ENCODE results near the gene PSD4. TPM values are rescaled to one million over a fixed set of nuclear protein-coding genes. Genes with fewer than 3 reads are reported as not detected.

PSD4 gene
- total and polyA plus RNA-seq, 10 of the 15 experiments (the other 5 are each of a cell fraction or from before 2014, with no cell fraction given): 0.68 to 114 (median 35.1) TPM

DNA sequence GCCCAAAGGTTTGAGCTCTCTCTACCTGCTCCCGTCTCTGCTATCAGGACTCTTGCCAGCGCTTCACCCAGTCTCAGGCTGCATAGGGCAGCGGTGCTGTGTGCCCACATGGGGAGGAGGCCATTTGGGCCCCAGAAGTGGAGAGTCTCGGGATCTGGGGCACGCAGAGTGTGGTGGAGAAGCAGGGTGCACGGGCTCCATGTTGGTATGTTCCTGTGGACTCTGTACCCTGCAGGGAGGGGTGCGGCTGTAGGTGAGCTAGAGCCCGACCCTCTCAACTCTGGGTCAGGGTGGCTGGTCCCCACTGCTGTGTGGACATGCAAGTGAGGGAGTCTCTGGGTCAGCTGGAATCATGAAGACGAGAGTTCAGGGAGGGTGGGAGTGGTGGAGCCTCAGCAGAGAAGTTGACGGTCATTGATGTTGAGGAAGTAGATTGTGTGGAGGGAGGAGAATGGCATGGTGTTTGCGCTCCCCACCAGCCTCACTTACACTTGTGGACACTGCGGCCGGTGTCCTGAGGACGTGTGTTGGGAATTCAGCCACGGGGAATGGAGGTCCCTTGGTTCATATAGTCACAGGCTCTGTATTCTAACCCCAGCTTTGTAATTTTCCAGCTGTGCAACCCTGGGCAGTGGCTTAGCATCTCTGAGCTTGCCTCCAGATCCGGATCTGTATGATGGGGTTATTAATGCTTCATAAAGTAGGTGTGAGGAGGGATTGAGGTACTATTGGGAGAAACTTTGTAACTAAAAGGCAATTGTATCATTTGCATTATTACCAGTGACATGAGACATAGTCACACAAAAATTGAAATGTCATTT is 840 bp upstream of the PSD4 start:
- CTCF ChIA-PET: interaction anchor here (1.0 to 13.8 kb wide), 11 partner anchors 8 to 217 kb away, joined by 3 to 195 read pairs (median 5); no protein-coding TSS in a partner anchor
- in situ Hi-C loops (cut with MboI): no loop called here
- FAIRE-seq: no peak
- Histone ChIP-seq H3K27me3 (replicated peaks in 1 of 2; ENCODE audit: control insufficient read depth in 2 of 2, insufficient read depth in 2 of 2, low read length in 1 of 2) (no peaks in the 10 kb centered on the region), H3K9me3 (replicated peaks; ENCODE audit: control insufficient read depth, insufficient read depth, low read length) (no peaks in the 10 kb centered on the region; the same call in 1 of the 3 replicates), H2AFZ (ENCODE audit: control insufficient read depth, low read depth, low read length) (0 out of 2 replicates have a peak overlapping the region, but pooled peaks have one; percentile 55), H3K79me2 (ENCODE audit: control insufficient read depth, insufficient read depth, low read length) (peaks cover 44% of the 10 kb centered on the region), H3K27ac (ENCODE audit: control insufficient read depth, insufficient read depth) (peak overlapping the region; percentile 96), H3K4me3 (peak overlapping the region; percentile 95), H3K4me1 (ENCODE audit: control insufficient read depth, insufficient read depth, low read length) (peaks cover 29% of the 10 kb centered on the region), H3K9ac (ENCODE audit: control insufficient read depth, insufficient read depth, low read length) (peak overlapping the region; percentile 30), H3K36me3 (ENCODE audit: control insufficient read depth in 2 of 2, insufficient read depth in 2 of 2, low read length in 1 of 2) (peaks cover 2 to 7% of the 10 kb centered on the region in 2 experiments), H3K4me2 (ENCODE audit: control insufficient read depth, insufficient read depth) (peak overlapping the region; percentile 70), H4K20me1 (ENCODE audit: control insufficient read depth, insufficient read depth) (peaks cover 11% of the 10 kb centered on the region; the same call in 1 of the 2 replicates)
- TF ChIP-seq RFX5 (IDR thresholded peaks at IDR 0.05; ENCODE audit: low read depth, low read length): 0 out of 2 replicates have a peak, but pooled peaks have one; percentile 5
- no peak for TF ChIP-seq ZBTB11 (CRISPR knock-in tag; IDR thresholded peaks at IDR 0.05)
- SMC1A ChIA-PET (ENCODE audit: uncharacterized antibody, unreplicated experiment): interaction anchor here (3.7 to 4.2 kb wide), 2 partner anchors 31 to 35 kb away, joined by 21 to 52 read pairs; no protein-coding TSS in a partner anchor
- DNase-seq (ENCODE audit: low read depth, low spot score): no peak
- RAD21 ChIA-PET (ENCODE audit: unreplicated experiment): interaction anchor here (2.5 to 3.8 kb wide), 3 partner anchors 27 to 36 kb away, joined by 7 to 75 read pairs (median 22); no protein-coding TSS in a partner anchor
- ATAC-seq: no peak
- BruUV-seq (replicated peaks): no TSS peak
- POLR2A ChIA-PET: interaction anchor here (0.7 to 1.0 kb wide), 3 partner anchors 10 to 35 kb away, joined by 3 read pairs; no protein-coding TSS in a partner anchor
- WGBS (ENCODE audit: insufficient coverage, insufficient replicate concordance, low lambda C conversion rate, missing lambda C conversion rate): 89% methylated on average over 16 of the region's 16 CpGs
- intact Hi-C loops (cut with micrococcal nuclease; ENCODE audit: unreplicated experiment): no loop called here

Data from GM12878 (cell line).